Thyroid gland (tissue), 4 donors: Measurements from ENCODE around the gene ENOX2. TPM values are rescaled to one million over a fixed set of nuclear protein-coding genes. Genes with fewer than 3 reads are reported as not detected.

Experiments
- DNase-seq, 2 donors: peaks; one replicate each; pipeline ENCODE4 v3.0.0-alpha.2; 2019
- H3K27ac ChIP-seq, 3 donors: fragments of 200-600 bp; sonication (generic); 1 replicate in 2 of 3; 2 replicates in 1 of 3; pipeline ENCODE4 v1.5.1; 2016 to 2019; ENCODE audit warnings: mild to moderate bottlenecking in 1 of 3, moderate library complexity in 1 of 3
- H3K27me3 ChIP-seq: fragments of 200-600 bp; sonication (generic); one replicate; pipeline ENCODE4 v1.5.1; 2019
- H3K36me3 ChIP-seq, 2 donors: fragments of 200-600 bp; sonication (generic); one replicate each; pipeline ENCODE4 v1.5.1; 2016 to 2019
- H3K4me1 ChIP-seq, 2 donors: fragments of 200-600 bp; sonication (generic); one replicate each; pipeline ENCODE4 v1.5.1; 2017 to 2019
- H3K4me3 ChIP-seq, 3 donors: fragments of 200-600 bp; sonication (generic); replicated peaks in 1 of 3; 1 replicate in 2 of 3; 2 replicates in 1 of 3; pipeline ENCODE4 v1.5.1; 2016; ENCODE audit warnings: mild to moderate bottlenecking in 1 of 3
- H3K9me3 ChIP-seq: fragments of 200-600 bp; sonication (generic); one replicate; pipeline ENCODE4 v1.5.1; 2017
- POLR2A ChIP-seq, 2 donors: fragments of 450-650 bp; IDR thresholded peaks; one replicate each; pipeline ENCODE4 v1.6.1; 2017; ENCODE audit warnings: antibody characterized with exemption in 2 of 2, mild to moderate bottlenecking in 2 of 2, moderate library complexity in 1 of 2
- WGBS, 2 donors: methylation state at CpG; one replicate each; pipeline ENCODE4 v1.1.5; 2017; 5-methylcytosine and 5-hydroxymethylcytosine counted together
- intact Hi-C: fragments of 100-400 bp; cut with DNase I; formaldehyde crosslinking; loops from one replicate; pipeline ENCODE4 v1.15.1; 2023
- total RNA-seq, 4 donors: library from RNA; depleted of rRNA; stranded (reverse); fragments of >200 nt; gene quantifications; one replicate each; pipeline ENCODE4 v1.2.3, GENCODE V29; 2016
- TF ChIP-seq, protein P1 (sequence below), 6 experiments: fragments of 200-600 bp in 3 of 6; fragments of 450-650 bp in 3 of 6; sonication (generic) in 3 of 6; IDR thresholded peaks; one replicate each; pipeline ENCODE4 v1.5.1; 2016 to 2019; ENCODE audit warnings: antibody characterized with exemption in 6 of 6, mild to moderate bottlenecking in 2 of 6, inconsistent platforms in 1 of 6, moderate library complexity in 1 of 6

Gene ENOX2
- total RNA-seq, 4 donors from 2014 or later = 11.8 to 25.2 (median 20.1) TPM

DNA sequence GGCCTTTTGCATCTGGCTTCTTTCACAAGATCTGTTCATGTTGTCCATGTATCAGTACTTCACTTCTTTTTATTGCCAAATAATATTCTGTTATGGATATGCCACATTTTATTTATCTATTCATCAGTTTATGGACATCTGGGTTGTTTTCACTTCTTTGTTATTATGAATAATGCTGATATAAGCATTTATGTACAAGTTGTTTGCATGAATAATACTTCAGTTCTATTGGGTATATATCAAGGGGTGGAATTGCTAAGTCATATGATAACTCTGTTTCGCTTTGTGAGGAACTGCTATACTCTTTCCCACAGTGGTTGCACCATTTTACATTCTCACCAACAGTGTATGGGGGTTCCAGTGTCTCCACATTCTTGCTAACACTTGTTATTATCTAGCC lies 310.8 kb downstream of the ENOX2 start:
- DNase-seq = no peak
- Histone ChIP-seq H3K4me1 (no peaks in the 10 kb centered on the region), H3K27ac (no peak overlapping the region), H3K36me3 (no peaks in the 10 kb centered on the region), H3K9me3 (no peaks in the 10 kb centered on the region), H3K27me3 (peaks cover 3% of the 10 kb centered on the region), H3K4me3 (no peak overlapping the region)
- TF ChIP-seq, protein P1, sequence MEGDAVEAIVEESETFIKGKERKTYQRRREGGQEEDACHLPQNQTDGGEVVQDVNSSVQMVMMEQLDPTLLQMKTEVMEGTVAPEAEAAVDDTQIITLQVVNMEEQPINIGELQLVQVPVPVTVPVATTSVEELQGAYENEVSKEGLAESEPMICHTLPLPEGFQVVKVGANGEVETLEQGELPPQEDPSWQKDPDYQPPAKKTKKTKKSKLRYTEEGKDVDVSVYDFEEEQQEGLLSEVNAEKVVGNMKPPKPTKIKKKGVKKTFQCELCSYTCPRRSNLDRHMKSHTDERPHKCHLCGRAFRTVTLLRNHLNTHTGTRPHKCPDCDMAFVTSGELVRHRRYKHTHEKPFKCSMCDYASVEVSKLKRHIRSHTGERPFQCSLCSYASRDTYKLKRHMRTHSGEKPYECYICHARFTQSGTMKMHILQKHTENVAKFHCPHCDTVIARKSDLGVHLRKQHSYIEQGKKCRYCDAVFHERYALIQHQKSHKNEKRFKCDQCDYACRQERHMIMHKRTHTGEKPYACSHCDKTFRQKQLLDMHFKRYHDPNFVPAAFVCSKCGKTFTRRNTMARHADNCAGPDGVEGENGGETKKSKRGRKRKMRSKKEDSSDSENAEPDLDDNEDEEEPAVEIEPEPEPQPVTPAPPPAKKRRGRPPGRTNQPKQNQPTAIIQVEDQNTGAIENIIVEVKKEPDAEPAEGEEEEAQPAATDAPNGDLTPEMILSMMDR (IDR thresholded peaks at IDR 0.05) = no peak
- no peak for TF ChIP-seq POLR2A (IDR thresholded peaks at IDR 0.05)
- WGBS, 2 donors = 89 to 100% methylated on average over 1 of the region's 1 CpG
- intact Hi-C loops = no loop called here

DNA sequence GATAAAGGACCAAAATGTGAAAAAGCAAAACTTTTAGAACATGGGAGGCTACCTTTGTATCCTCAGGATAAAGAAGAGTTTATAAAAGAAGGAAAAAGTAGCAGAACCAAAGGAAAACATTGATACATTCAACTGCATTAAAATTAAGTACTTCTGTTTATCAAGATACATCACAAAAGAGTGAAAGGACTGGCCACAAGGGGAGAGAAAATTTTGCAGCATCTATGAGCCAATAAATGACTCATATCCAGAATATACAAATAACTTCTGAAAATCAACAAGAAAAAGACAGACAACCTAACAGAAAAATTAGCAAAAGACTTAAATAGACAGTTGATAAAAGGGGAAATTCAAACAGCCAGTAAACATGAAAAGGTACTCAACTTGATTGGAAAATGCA lies 324.1 kb downstream of the ENOX2 start:
- H3K4me1 ChIP-seq = no peaks in the 10 kb centered on the region
- intact Hi-C loops = no loop called here
- H3K27me3 ChIP-seq = no peaks in the 10 kb centered on the region

DNA sequence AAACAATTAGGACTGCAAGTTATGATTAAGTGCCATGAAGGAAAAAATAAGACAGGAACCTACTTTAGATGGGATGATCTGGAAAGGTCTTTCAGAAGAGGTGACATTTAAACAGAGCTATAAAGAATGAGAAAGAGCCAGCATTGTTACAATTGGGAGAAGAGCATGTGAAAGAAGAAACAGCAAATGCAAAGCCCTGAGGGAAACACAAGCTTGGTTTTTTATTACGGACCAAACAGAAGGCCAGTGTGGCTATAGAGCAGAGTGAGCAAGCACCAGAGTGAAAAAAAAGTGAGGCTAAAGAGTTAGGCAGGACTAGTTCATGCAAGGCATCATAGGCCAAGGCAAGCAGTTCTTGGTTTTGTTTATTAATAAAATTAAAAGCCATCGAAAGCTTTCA lies 325.6 kb downstream of the ENOX2 start:
- intact Hi-C loops = no loop called here
- H3K27ac ChIP-seq = no peak overlapping the region
- H3K4me1 ChIP-seq = no peaks in the 10 kb centered on the region
- no peak for DNase-seq
- no peaks in the 10 kb centered on the region for H3K9me3 ChIP-seq
- H3K36me3 ChIP-seq = no peaks in the 10 kb centered on the region
- no peak for TF ChIP-seq POLR2A (IDR thresholded peaks at IDR 0.05)
- TF ChIP-seq, protein P1 (IDR thresholded peaks at IDR 0.05) = no peak
- no peaks in the 10 kb centered on the region for H3K27me3 ChIP-seq
- no peak overlapping the region for H3K4me3 ChIP-seq
- 77 to 93% methylated on average over 2 of the region's 2 CpGs for WGBS, 2 donors

More for the DNA sequence above, 324.1 kb downstream of the ENOX2 start:
- Histone ChIP-seq H3K9me3 (no peaks in the 10 kb centered on the region), H3K27ac (no peak overlapping the region), H3K36me3 (no peaks in the 10 kb centered on the region), H3K4me3 (no peak overlapping the region)
- DNase-seq = no peak
- TF ChIP-seq POLR2A (IDR thresholded peaks at IDR 0.05) = no peak
- TF ChIP-seq, protein P1 (IDR thresholded peaks at IDR 0.05) = no peak

DNA sequence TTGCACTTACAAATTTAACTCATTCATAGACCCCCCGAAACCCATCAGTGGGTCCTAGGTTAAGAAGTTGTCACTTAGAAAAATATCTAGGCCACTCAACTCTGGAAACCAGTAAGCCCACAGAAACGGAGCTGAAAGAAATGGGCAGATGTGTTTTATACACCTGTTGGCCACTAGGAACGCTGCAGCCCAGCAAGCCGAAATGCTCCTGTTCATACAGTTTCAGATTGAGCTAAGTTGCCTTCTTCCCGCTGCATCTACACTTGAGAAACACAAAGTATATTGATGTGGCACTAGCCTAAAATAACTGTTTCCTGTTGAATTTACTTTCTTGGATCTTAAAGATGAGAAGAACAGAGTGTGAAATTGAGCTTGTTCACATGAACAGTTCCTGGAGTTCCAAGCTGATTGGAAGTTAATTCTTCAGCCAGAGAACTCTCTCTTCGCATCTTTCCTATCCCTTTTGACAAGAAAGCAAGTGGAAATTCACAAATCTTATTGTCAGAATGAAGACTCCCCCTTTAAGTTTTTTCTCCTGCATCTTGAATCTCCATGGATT lies 327.1 kb downstream of the ENOX2 start:
- TF ChIP-seq POLR2A (IDR thresholded peaks at IDR 0.05) = no peak
- TF ChIP-seq, protein P1 (IDR thresholded peaks at IDR 0.05) = peak; percentile 48 to 80 (median 72)
- Histone ChIP-seq H3K27me3 (no peaks in the 10 kb centered on the region), H3K4me1 (no peaks in the 10 kb centered on the region), H3K4me3 (no peak overlapping the region), H3K36me3 (no peaks in the 10 kb centered on the region), H3K27ac (no peak overlapping the region), H3K9me3 (no peaks in the 10 kb centered on the region)
- WGBS, 2 donors = 28 to 30% methylated on average over 6 of the region's 6 CpGs
- peak; percentile 43 to 58 for DNase-seq
- intact Hi-C loops = no loop called here

Other genes starting within 250 kb of the ENOX2 start
- not detected for gene ARHGAP36, start 155.1 kb upstream of the ENOX2 start, total RNA-seq